Measurements from ENCODE around the gene BATF2.

Gene BATF2

GRCh38 chr11:64970731-64971151, 26.0 kb downstream of the BATF2 start:
- in situ Hi-C loops (cut with MboI; ENCODE audit: low sequenced_read_pairs), result no loop called here

- in situ Hi-C loops (cut with MboI; ENCODE audit: low sequenced_read_pairs), result no loop called here
These were observed 27.6 kb downstream of the BATF2 start for GRCh38 chr11:64969209-64969608.

- in situ Hi-C loops (cut with MboI; ENCODE audit: low sequenced_read_pairs), result no loop called here
These were observed 29.4 kb downstream of the BATF2 start for GRCh38 chr11:64967375-64967774.

GRCh38 chr11:64963072-64963631, 33.6 kb downstream of the BATF2 start:
- in situ Hi-C loops (cut with MboI; ENCODE audit: low sequenced_read_pairs), result no loop called here

GRCh38 chr11:64960719-64961118, 36.1 kb downstream of the BATF2 start:
- in situ Hi-C loops (cut with MboI; ENCODE audit: low sequenced_read_pairs), result no loop called here

- in situ Hi-C loops (cut with MboI; ENCODE audit: low sequenced_read_pairs), result no loop called here
These were observed 37.3 kb downstream of the BATF2 start for GRCh38 chr11:64959498-64959897.

- in situ Hi-C loops (cut with MboI; ENCODE audit: low sequenced_read_pairs), result no loop called here
These were observed 42.6 kb downstream of the BATF2 start for GRCh38 chr11:64954201-64954600.

GRCh38 chr11:64951529-64951928, 45.2 kb downstream of the BATF2 start:
- in situ Hi-C loops (cut with MboI; ENCODE audit: low sequenced_read_pairs), result no loop called here

GRCh38 chr11:64947208-64947814, 49.5 kb downstream of the BATF2 start:
- in situ Hi-C loops (cut with MboI; ENCODE audit: low sequenced_read_pairs), result no loop called here
